Right ventricle myocardium superior (tissue), 1 donor: Measurements from ENCODE around the gene PPP1R14C. TPM values are rescaled to one million over a fixed set of nuclear protein-coding genes. Genes with fewer than 3 reads are reported as not detected.

Source experiments
- ATAC-seq: fragments of 200-7000 bp; cut with Tn5 transposase; one replicate; pipeline ENCODE4 v1.9.1; 2020; ENCODE audit warnings: mild to moderate bottlenecking; ENCODE audit not compliant: poor library complexity
- DNase-seq: peaks from one replicate; pipeline ENCODE4 v3.0.0-alpha.2; 2020
- intact Hi-C: fragments of 100-400 bp; cut with DNase I; formaldehyde crosslinking; loops from one replicate; pipeline ENCODE4 v1.11.2; 2022
- total RNA-seq: library from RNA; stranded (reverse); fragmentation: NEBNext Ultra II Directional; extraction: Animal tissue kit (Norgen Biotek cat#: 25700); gene quantifications from one replicate; pipeline ENCODE4 v1.2.1, GENCODE V29; 2021
- donor health status: DM: no; HTN: yes; CAD: no; lungs with severe emphysema.

PPP1R14C gene
- total RNA-seq, 1 donor from 2014 or later, result 131 TPM

DNA sequence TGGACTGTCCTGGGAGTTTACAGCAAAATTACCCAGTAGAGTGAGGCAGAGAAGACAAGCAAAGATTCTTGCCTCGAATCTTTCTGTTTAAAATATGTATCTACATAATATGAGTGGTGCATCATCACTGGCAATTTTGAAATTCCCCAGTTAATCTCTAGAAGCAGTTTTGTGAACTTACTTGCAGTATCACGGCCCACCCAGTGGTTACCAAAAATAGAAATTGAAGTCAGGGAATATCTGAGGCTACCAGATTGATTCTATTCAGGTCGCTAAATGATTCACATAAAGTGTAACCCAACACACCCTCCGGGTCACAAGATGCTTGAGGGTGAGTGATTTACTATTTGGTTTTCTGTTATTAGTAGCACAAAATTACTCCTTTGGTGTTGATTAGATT is 111.9 kb downstream of the PPP1R14C start:
- DNase-seq (no peak), ATAC-seq (no peak)
- intact Hi-C loops, result loop anchor here (10.0 kb wide), 2 partner anchors 110 to 170 kb away; partner anchors contain the start of gene PPP1R14C

DNA sequence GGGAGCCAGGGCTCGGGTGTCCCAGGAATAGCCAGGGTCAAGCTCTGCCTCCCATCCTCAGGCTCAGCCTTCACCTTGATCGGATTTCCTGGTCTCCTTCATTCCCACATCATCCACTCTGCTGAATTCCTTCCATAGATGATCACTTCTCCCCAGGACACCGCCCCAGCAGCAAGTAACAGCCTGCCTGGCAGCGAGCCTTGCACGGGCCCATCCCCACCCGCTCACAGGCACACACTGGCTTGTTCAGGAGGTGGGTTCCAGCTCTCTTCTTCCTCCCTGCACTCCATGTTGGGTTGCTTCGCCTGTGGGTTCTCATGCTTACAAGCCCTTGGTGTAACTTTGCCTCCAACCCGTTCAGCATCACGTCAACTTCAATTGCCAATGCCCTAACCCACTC is 113.0 kb downstream of the PPP1R14C start:
- no peak for ATAC-seq
- intact Hi-C loops, result loop anchor here (10.0 kb wide), 2 partner anchors 111 to 171 kb away; partner anchors contain the start of gene PPP1R14C
- no peak for DNase-seq

DNA sequence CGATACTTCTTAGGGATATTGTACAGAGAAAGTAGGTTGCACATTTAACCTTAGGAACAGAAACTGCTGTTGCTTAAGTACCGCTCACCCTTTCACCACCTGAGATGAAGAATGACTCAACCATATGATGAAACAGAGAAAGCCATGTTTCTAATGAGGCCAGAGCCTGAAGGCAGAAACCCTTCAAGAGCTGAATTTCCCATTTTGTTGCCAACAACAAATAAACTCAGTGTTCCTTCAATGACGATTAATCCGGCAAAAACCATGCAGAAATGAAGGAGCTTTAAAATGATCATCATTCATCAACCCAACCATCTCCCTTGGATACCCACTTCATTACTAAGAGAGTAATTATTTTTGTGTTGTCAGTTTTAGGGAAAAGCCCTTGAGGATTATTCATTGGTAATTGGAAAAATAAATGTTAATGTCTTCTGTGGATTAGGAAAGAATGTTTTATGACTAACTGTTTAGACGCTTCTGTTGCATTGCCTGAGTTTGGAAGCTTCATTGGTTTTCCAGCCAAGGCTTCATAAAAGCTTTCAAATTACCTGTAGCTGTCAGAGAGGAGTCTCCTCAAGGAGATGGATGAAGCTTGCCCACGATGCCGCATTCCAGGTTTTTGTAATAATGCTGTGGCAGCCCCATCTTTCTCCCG is 113.9 kb downstream of the PPP1R14C start:
- intact Hi-C loops, result loop anchor here (10.0 kb wide), 2 partner anchors 112 to 172 kb away; partner anchors contain the start of gene PPP1R14C

DNA sequence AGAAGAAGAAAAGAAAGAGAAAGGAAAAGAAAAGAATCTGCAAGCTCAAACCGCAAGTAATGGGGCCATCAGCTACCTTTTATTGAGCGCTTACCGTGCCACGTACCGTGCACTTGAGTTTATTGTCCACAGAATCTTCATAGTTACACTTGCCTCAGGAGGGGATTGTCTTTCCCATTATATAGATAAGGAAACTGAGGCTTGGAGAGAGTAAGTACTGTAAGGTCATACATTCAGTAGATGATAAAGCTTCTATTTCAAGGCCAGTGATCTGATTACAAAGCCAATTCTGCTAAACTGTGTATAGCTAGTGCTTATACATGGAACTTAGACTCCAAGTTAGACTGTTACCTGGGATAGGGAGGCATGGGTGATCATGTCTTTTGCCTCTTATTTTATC is 115.5 kb downstream of the PPP1R14C start:
- intact Hi-C loops, result loop anchor here (10.0 kb wide), 2 partner anchors 114 to 174 kb away; partner anchors contain the start of gene PPP1R14C
- ATAC-seq, result no peak

More for the DNA sequence above, 113.9 kb downstream of the PPP1R14C start:
- no peak for ATAC-seq
- no peak for DNase-seq

DNA sequence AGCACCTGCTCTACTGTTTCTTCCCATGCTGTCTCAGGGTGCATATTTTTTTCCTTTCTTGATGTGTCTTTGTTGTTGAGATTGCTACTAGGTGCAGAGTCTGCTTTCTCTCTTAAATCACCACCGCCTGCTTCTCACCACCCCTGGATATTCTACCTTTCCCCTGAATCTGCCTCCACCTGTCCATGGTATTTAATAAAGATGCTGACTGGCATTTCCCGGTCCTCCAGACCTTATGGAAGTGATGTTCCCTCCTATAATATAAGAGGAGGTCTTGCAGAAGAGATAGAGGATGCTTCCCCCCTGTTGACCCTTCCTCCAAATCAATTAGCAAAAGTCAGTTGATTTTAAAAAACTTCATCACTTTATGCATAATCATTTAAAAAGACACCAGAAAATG is 118.1 kb downstream of the PPP1R14C start:
- ATAC-seq (no peak), DNase-seq (no peak)
- intact Hi-C loops, result no loop called here

More for the DNA sequence above, 115.5 kb downstream of the PPP1R14C start:
- no peak for DNase-seq

DNA sequence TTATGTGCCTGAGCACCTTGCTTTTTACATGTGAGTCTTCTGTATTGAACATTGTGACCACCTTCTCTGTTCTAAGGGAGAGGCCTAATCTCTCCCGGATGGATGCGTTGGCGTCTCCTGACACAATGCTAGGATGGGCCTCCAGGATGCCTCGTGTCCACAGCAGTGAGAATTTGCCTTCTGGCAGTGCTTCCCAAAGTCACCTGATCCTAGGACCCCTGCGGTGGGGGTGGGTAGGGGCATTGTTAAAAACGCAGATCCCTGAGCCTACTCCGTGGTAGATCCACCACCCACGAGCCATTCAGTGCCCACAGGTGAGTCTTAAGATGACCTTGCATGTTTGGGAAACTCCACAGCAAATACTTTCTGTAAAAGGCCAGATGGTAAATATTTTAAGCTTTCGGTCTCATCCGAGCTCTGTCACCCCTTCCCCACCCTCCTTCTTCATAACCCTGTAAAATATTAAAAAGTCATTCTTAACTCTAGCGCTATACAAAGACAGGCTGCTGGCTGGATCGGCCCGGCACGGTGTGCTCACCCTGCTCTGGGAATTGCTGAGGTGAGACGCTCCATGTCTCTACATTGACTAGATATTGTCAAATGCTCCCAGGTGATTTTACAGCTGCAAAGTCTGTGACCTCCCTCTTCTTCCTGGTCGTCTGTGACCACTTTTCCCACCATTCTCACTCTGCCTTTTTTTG is 119.3 kb downstream of the PPP1R14C start:
- DNase-seq (no peak), ATAC-seq (no peak)
- intact Hi-C loops, result no loop called here

DNA sequence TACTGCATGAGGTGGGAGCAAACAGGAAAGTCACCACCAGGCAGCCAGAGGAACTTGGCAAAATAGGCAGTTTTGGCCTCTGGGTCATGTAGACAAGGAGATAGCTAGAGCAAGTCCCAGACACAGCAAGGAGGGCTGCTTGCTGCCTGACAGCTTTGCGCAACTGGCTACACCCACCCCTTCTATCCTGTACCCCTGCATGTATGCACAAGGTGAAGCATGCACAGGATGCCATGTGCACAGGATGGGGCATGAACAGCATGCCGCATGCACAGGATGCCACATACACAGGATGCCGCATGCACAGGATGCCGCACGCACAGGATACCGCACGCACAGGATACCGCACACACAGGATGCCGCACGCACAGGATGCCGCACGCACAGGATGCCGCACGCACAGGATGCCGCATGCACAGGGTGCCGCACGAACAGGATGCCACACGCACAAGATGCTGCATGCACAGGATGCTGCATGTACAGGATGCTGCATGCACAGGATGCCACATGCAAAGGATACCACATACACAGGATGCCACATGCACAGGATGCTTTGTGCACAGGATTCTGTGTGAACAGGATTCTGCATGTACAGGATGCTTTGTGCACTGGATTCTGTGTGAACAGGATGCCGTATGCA is 121.0 kb downstream of the PPP1R14C start:
- ATAC-seq (no peak), DNase-seq (no peak)
- intact Hi-C loops, result no loop called here

DNA sequence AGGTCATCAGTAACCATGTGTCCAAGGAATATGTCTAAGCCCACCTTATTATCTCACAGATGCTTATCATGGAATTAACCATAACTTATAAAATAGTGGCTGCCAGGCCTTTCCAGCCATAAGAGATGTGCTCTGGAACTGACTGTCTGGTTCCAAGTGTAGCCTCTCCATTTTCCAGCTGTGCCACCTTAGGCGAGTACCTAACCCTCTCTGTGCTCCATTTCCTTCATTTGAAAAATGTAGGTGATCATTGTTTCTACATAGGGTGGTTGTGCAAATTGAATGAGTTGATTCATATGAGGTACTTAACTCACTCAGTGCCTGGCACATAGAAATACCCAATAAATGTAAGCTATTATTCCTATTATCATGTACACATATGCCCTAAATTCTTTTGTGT is 123.5 kb downstream of the PPP1R14C start:
- intact Hi-C loops, result no loop called here

DNA sequence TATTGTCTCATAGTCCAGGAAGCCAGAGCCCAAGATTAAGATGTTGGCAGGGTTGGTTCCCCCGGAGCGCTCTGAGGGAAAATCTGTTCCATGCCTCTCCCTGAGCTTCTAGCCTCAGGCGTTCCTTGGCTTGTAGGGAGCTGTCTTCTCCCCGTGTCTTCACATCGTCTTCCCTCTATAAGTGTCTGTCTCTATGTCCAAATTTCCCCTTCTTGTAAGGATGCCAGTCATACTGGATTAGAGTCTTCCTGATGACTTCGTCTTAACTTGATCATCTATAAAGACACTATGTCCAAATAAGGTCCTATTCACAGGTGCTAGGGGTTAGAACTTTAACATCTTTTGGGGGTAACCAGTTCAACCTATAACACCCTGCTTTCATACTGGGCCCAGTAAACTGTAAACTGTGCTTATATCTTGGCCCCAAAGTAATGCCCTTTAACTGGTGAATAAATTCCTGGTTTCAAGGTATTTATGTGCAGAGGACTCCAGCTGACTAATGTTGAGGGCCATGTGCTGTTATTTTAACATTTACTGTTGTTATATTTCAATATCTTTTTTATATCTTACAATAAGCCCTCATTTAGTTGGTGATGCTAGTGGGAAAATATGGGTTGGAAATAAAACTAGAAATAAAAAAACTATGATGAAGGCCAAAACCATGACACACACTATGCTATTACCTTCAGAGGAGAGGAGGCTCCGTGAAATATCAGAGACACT is 124.3 kb downstream of the PPP1R14C start:
- ATAC-seq (no peak), DNase-seq (no peak)
- intact Hi-C loops, result no loop called here

More for the DNA sequence above, 123.5 kb downstream of the PPP1R14C start:
- DNase-seq (no peak), ATAC-seq (no peak)

DNA sequence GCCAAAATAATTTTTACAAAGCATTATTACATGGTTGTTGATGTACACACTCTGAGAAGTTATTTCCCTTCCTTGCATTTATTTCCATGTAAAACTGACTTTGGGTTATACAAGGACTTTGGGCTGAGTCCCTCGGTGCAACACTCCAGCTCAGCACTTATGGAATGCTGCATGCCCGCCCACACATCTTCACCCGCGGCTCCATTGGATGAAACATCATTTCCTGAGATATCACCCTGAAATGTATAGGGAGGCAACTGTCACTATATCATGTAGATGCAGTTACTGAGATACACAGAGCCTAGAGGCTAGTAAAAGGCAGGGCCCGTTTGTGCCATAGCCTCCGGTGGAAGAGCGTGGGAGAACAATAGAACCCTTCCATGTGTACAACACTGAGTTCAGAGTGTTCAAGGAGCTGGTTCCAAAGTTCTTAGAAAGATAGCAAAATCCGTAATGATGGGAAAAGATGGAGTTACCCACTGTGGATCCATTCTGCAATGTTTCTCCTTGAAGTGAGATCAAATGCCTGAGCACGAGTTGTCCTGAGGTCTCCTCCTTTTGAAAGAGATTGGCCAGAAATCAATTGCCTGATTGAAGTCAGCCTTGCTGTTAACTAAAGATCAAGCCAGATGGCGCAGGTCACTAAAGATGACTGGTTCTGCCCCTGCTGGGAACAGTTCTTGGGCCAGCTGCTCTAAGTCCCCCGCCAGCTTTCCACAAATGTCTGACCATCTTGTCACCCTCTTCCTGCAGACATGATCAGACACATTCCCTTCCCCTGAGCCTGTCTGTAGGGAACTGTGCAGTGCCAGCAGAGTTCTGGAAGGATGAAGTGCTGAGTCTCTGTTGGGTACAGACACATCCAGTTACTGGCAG is 125.1 kb downstream of the PPP1R14C start:
- ATAC-seq (no peak), DNase-seq (no peak)
- intact Hi-C loops, result no loop called here

DNA sequence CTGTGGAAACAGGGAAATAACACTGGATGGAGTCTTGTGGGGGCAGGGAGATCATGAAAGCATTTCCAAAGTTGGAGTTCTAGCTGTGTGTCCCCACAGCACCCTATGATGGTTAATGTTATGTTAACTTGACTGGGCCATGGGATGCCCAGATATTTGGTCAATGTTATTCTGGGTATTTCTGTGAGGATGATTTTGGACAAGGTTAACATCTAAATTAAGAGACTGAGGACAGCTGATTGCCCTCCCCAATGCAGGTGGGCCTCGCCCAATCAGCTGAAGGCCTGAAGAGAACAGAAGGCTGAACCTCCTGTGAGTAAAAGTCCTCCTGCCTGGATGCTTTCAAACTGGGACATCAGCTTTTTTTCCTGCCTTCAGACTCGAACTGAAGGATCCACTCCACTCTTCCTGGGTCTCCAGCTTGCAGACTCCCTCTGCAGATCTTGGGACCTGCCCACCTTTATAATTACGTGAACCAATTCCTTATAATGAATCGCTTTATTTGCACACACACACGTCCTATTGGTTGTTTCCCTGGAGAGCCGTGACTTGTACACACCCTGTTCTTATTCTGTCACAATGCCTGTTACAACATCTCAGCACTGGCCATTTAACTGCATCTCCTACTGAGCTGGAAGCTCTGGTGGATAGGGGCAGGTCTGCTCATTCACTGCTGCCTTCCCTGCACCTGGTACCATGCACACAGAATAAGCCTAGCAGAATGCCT is 126.4 kb downstream of the PPP1R14C start:
- intact Hi-C loops, result no loop called here
- DNase-seq (no peak), ATAC-seq (no peak)

DNA sequence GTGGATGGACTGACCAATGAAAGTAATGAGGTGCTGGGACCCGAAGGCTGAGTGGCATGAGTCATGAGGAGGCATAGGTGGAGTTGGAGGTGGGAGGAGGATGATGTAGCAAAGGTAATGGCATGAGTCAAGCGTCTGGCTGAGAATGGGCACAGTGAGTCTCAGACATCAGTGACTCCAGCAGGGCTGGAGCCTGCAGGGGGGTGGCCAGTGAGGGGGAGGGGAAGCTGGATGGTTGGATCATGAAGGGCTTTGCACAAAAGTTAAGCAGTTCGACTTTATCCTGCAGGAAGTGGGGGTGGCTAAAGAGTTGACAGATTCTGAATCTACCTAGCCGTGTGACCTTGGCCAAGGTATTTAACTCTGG is 127.0 kb downstream of the PPP1R14C start:
- no peak for DNase-seq
- ATAC-seq, result no peak
- intact Hi-C loops, result no loop called here

DNA sequence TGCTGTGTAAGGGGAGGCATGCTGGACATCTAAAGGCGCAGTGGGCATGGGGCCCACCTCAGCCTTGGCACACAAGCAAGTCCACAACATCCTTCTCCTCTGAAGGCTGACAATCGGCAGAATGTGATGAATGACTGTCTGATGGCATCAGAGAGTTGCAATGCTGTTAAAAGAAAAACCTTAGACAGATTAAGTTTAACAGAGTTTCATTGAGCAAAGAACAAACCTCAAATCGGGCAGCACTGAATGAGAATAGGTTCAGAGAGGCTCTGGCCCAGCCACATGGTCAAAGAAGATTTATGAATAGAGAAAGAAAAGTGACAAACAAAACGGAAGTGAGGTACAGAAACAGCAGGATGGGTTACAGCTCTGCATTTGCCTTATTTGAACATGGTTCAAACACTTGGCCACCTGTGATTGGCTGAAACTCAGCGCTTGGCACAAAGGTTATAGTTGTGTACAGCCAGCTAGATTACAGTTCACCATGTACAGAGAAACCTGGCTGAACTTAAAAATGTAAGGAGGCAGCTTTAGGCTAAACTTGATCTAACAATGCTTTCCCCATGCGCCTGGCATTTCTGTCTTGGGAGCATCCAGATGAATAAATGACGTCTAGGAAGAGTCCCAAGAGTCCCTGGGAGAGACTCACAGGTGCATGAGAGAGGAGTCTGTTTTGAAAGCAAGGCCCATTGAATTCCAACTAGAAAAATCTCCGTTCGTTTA is 127.6 kb downstream of the PPP1R14C start:
- intact Hi-C loops, result no loop called here
- no peak for DNase-seq
- no peak for ATAC-seq

DNA sequence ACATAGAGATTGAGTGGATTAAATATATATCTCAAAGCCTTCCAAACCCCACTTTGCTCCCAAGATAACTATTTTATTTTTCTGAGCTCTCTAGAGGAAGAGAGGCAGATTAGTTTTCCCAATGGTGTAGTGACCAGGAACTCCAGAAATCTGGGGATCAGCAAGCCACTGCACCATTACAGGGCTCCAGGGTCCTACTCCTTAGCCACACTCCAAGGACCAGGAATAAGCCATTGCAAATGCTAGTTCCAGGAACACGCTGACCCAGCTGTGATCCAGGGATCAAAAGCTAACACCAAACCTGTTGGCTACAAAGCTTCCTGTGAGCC is 128.3 kb downstream of the PPP1R14C start:
- ATAC-seq (no peak), DNase-seq (no peak)
- intact Hi-C loops, result no loop called here

DNA sequence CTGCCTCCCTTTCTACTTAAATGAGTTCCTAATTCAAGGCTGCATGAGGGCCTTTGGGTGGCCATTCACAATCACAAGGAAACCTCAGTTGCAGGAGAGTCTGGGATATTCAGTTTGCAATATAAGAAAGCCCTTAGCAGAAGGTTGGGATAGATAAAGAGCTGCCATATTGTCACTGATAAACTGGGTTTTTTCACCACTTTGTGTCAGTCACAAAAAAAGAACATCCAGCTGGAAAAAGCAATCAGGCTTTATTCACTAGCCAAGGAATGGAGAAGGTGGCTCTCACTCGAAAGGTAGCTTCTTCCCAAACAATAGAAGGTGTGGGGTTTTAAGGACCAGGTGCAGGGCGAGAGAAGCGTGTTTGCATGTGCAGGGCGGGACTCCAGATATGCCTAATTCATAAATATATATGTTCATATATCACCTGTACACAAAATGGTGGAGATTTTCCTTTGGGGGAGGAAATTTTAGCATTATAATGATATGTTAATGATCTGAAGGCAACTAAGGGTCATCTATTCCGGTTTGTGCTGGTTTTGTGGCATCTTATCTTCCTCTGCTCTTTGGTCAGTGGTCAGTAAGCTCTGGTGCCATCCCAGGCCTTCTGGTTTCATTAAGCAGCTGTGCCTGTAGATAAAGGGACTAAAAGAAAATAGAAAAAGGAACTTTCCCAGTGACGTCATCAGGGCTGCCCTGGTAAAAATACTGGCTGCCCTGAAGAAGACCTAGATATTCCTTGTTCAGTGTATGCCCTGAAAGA is 128.8 kb downstream of the PPP1R14C start:
- ATAC-seq (no peak), DNase-seq (no peak)
- intact Hi-C loops, result no loop called here

DNA sequence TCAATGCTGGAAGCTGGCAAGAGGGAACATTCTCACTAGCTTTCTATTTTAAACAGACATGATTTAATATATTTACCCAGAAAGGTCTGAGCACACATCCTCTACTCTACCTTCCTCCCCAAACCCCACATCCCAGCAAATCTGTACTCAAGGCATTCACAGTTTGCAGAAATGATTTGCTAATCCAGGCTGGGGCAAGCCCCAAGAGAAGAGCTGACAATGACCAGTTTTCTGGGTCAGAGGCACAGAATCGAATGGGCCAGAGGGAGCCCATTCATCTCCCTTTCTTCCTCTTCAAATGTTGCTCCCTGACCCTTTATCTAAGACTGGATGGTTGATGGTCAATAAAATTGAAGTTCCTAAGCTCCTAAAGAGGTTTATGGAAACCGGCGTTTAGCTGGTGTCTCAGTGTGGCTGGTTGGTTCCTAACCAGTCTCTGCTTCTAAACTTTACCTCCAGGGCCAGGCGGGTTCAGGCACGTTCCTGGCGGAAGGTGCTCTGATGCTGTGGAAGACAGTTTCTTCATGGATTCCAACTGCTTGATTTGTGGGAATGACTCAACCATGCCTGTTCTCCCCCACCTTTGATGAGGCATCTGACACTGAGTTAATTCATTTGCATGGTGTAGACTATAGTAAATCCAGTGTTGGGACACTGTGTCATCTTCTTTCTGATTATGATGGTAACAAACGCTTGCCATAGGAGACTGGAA is 129.6 kb downstream of the PPP1R14C start:
- ATAC-seq (no peak), DNase-seq (no peak)
- intact Hi-C loops, result no loop called here
